ENCODE data around the gene AKAP8.

GRCh38 chr19:15324791-15325519 is 54.6 kb downstream of the AKAP8 start:
- TF ChIP-seq CTCF (IDR thresholded peaks at IDR 0.05) (no peak), ZFX (IDR thresholded peaks at IDR 0.05; ENCODE audit: borderline replicate concordance) (no peak)

Measured in 22Rv1 (cell line).